ENCODE data around the gene HKDC1.
"Not testable (repeated sequence)": the region's sequence is repeated elsewhere in the genome, so short reads cannot be mapped to it uniquely, and the experiment has no call there.

Gene HKDC1

GRCh38 chr10:69220041-69220451 is at the start of gene HKDC1:
HKDC1 (plus strand) TSS chr10:69220332; CDS start chr10:69220436, 104 bp downstream.
- Histone ChIP-seq H2AFZ (ENCODE audit: low read depth, low read length, severe bottlenecking) (no peak within 1 kb of the TSS), H3K9me3 (ENCODE audit: insufficient read depth, low read length) (no peaks in the 10 kb centered on the region), H3K9ac (ENCODE audit: low read length) (no peak within 1 kb of the TSS), H3F3A (ENCODE audit: insufficient read depth) (no peaks in the 10 kb centered on the region), H3K79me2 (ENCODE audit: insufficient read depth, low read length) (no peaks in the 10 kb centered on the region), H3K27ac (ENCODE audit: low read depth, low read length) (no peak within 1 kb of the TSS), H4K20me1 (ENCODE audit: low read depth, low read length) (no peaks in the 10 kb centered on the region), H3K9me2 (replicated peaks; ENCODE audit: insufficient read depth, low read length) (no peaks in the 10 kb centered on the region), H3K4me2 (ENCODE audit: low read depth, low read length, poor library complexity, severe bottlenecking) (no peak within 1 kb of the TSS), H3K4me3 (ENCODE audit: insufficient read depth, low read length, poor library complexity, severe bottlenecking) (no peak within 1 kb of the TSS), H3K27me3 (ENCODE audit: low read length) (no peaks in the 10 kb centered on the region), H3K36me3 (ENCODE audit: low read length) (no peaks in the 10 kb centered on the region)
- TF ChIP-seq EZH2phosphoT487 (conservative IDR thresholded peaks at IDR 0.05; ENCODE audit: low read length) (no peak), CTCF (IDR thresholded peaks at IDR 0.05; ENCODE audit: insufficient read depth, low read length, poor library complexity, severe bottlenecking) (no peak)

GRCh38 chr10:69172241-69172982 is 47.7 kb upstream of the HKDC1 start:
- Histone ChIP-seq H3K4me2 (ENCODE audit: low read depth, low read length, poor library complexity, severe bottlenecking) (no peak overlapping the region), H3K27ac (ENCODE audit: low read depth, low read length) (no peak overlapping the region), H3F3A (ENCODE audit: insufficient read depth) (peaks cover 17% of the 10 kb centered on the region), H3K27me3 (ENCODE audit: low read length) (no peaks in the 10 kb centered on the region), H3K9ac (ENCODE audit: low read length) (no peak overlapping the region), H3K9me3 (ENCODE audit: insufficient read depth, low read length) (no peaks in the 10 kb centered on the region), H2AFZ (ENCODE audit: low read depth, low read length, severe bottlenecking) (no peak overlapping the region), H4K20me1 (ENCODE audit: low read depth, low read length) (no peaks in the 10 kb centered on the region), H3K79me2 (ENCODE audit: insufficient read depth, low read length) (no peaks in the 10 kb centered on the region), H3K9me2 (replicated peaks; ENCODE audit: insufficient read depth, low read length) (no peaks in the 10 kb centered on the region), H3K4me3 (ENCODE audit: insufficient read depth, low read length, poor library complexity, severe bottlenecking) (no peak overlapping the region), H3K36me3 (ENCODE audit: low read length) (peaks cover 17% of the 10 kb centered on the region; the same call in 1 of the 2 replicates)
- no peak for TF ChIP-seq EZH2phosphoT487 (conservative IDR thresholded peaks at IDR 0.05; ENCODE audit: low read length)

- not testable (repeated sequence) for H4K20me1 ChIP-seq (ENCODE audit: low read depth, low read length); H3K79me2 ChIP-seq (ENCODE audit: insufficient read depth, low read length); H3K4me3 ChIP-seq (ENCODE audit: insufficient read depth, low read length, poor library complexity, severe bottlenecking)
Measured at GRCh38 chr10:69175326-69175725, 44.8 kb upstream of the HKDC1 start.

GRCh38 chr10:69176823-69177222 is 43.3 kb upstream of the HKDC1 start:
- no peaks in the 10 kb centered on the region for H3K9me2 ChIP-seq (replicated peaks; ENCODE audit: insufficient read depth, low read length)
- no peak overlapping the region for H3K4me2 ChIP-seq (ENCODE audit: low read depth, low read length, poor library complexity, severe bottlenecking)
- no peaks in the 10 kb centered on the region for H3K9me3 ChIP-seq (ENCODE audit: insufficient read depth, low read length)
- no peaks in the 10 kb centered on the region for H3K27me3 ChIP-seq (ENCODE audit: low read length)
- H3K36me3 ChIP-seq (ENCODE audit: low read length), result 0 out of 2 replicates have a peak, but pooled peaks cover 2% of the 10 kb centered on the region
- peaks cover 18% of the 10 kb centered on the region for H3K79me2 ChIP-seq (ENCODE audit: insufficient read depth, low read length)
- TF ChIP-seq CTCF (IDR thresholded peaks at IDR 0.05; ENCODE audit: insufficient read depth, low read length, poor library complexity, severe bottlenecking) (no peak), EZH2phosphoT487 (conservative IDR thresholded peaks at IDR 0.05; ENCODE audit: low read length) (no peak)
- no peak overlapping the region for H3K4me3 ChIP-seq (ENCODE audit: insufficient read depth, low read length, poor library complexity, severe bottlenecking)
- H3F3A ChIP-seq (ENCODE audit: insufficient read depth), result peaks cover 23% of the 10 kb centered on the region
- no peak overlapping the region for H3K27ac ChIP-seq (ENCODE audit: low read depth, low read length)
- H3K9ac ChIP-seq (ENCODE audit: low read length), result no peak overlapping the region
- no peaks in the 10 kb centered on the region for H4K20me1 ChIP-seq (ENCODE audit: low read depth, low read length)
- H2AFZ ChIP-seq (ENCODE audit: low read depth, low read length, severe bottlenecking), result no peak overlapping the region

More at GRCh38 chr10:69175326-69175725, 44.8 kb upstream of the HKDC1 start:
- not testable (repeated sequence) for H3K36me3 ChIP-seq (ENCODE audit: low read length); H3K9ac ChIP-seq (ENCODE audit: low read length); H3K4me2 ChIP-seq (ENCODE audit: low read depth, low read length, poor library complexity, severe bottlenecking); H3K9me3 ChIP-seq (ENCODE audit: insufficient read depth, low read length); H3K27ac ChIP-seq (ENCODE audit: low read depth, low read length); H2AFZ ChIP-seq (ENCODE audit: low read depth, low read length, severe bottlenecking); H3K9me2 ChIP-seq (replicated peaks; ENCODE audit: insufficient read depth, low read length); H3K27me3 ChIP-seq (ENCODE audit: low read length)
- H3F3A ChIP-seq (ENCODE audit: insufficient read depth), result peaks cover 30% of the 10 kb centered on the region
